Activated T-cell treated with anti-CD3 and anti-CD28 coated beads, Interleukin-2, amount 50 U/mL, for 48 hours (primary cell): Measurements from ENCODE around the gene SBNO1.
"Not testable (repeated sequence)": the region's sequence is repeated elsewhere in the genome, so short reads cannot be mapped to it uniquely, and the experiment has no call there.

Experiments
- DNase-seq, 2 experiments: peaks; one replicate each; pipeline ENCODE4 v3.0.0-alpha.2; 2020

The SBNO1 gene

GRCh38 chr12:123337070-123337469, 27.6 kb downstream of the SBNO1 start:
- DNase-seq = no peak

GRCh38 chr12:123336530-123336929, 28.1 kb downstream of the SBNO1 start:
- DNase-seq = no peak

GRCh38 chr12:123335490-123335889, 29.2 kb downstream of the SBNO1 start:
- no peak for DNase-seq

- DNase-seq = no peak
Observed at GRCh38 chr12:123329799-123330198, 34.8 kb downstream of the SBNO1 start.

GRCh38 chr12:123319826-123320225, 44.8 kb downstream of the SBNO1 start:
- no peak for DNase-seq

- no peak for DNase-seq
Observed at GRCh38 chr12:123319273-123319672, 45.4 kb downstream of the SBNO1 start.

GRCh38 chr12:123313046-123313445, 51.6 kb downstream of the SBNO1 start:
- not testable (repeated sequence) for DNase-seq

GRCh38 chr12:123306200-123306599, 58.4 kb downstream of the SBNO1 start:
- DNase-seq = no peak

GRCh38 chr12:123305136-123305535, 59.5 kb downstream of the SBNO1 start:
- no peak for DNase-seq

GRCh38 chr12:123293178-123293760, 71.4 kb downstream of the SBNO1 start:
- no peak for DNase-seq

GRCh38 chr12:123289911-123290310, 74.7 kb downstream of the SBNO1 start:
- DNase-seq = no peak

- DNase-seq = no peak
Observed at GRCh38 chr12:123288751-123289346, 75.8 kb downstream of the SBNO1 start.

GRCh38 chr12:123286652-123287373, 77.8 kb downstream of the SBNO1 start:
- DNase-seq = no peak

GRCh38 chr12:123284669-123285068, 80.0 kb downstream of the SBNO1 start:
- DNase-seq = peak in 1 of 2 experiments; percentile 9

- DNase-seq = no peak
Observed at GRCh38 chr12:123283461-123283860, 81.2 kb downstream of the SBNO1 start.

- DNase-seq = no peak
Observed at GRCh38 chr12:123282111-123282510, 82.5 kb downstream of the SBNO1 start.

- DNase-seq = no peak
Observed at GRCh38 chr12:123280971-123281370, 83.7 kb downstream of the SBNO1 start.

GRCh38 chr12:123278101-123278627, 86.5 kb downstream of the SBNO1 start:
- no peak for DNase-seq

- DNase-seq = no peak
Observed at GRCh38 chr12:123273166-123273565, 91.5 kb downstream of the SBNO1 start.

GRCh38 chr12:123271001-123271668, 93.5 kb downstream of the SBNO1 start:
- peak; percentile 82 to 86 for DNase-seq

GRCh38 chr12:123270214-123271000, 94.2 kb downstream of the SBNO1 start:
- DNase-seq = peak; percentile 60 to 61

GRCh38 chr12:123269896-123270213, 94.8 kb downstream of the SBNO1 start:
- no peak for DNase-seq

GRCh38 chr12:123269395-123269892, 95.2 kb downstream of the SBNO1 start:
- peak; percentile 66 to 69 for DNase-seq
